ENCODE results near the gene SERTAD2.

Gene SERTAD2

GRCh38 chr2:64649626-64650025 is 4.1 kb downstream of the SERTAD2 start:
- in situ Hi-C loops (cut with MboI; ENCODE audit: low sequenced_read_pairs), result no loop called here

GRCh38 chr2:64649013-64649484 is 4.7 kb downstream of the SERTAD2 start:
- in situ Hi-C loops (cut with MboI; ENCODE audit: low sequenced_read_pairs), result no loop called here

GRCh38 chr2:64646007-64646880 is 7.5 kb downstream of the SERTAD2 start:
- in situ Hi-C loops (cut with MboI; ENCODE audit: low sequenced_read_pairs), result no loop called here

GRCh38 chr2:64644458-64645382 is 9.0 kb downstream of the SERTAD2 start:
- in situ Hi-C loops (cut with MboI; ENCODE audit: low sequenced_read_pairs), result no loop called here

GRCh38 chr2:64643838-64644457 is 9.8 kb downstream of the SERTAD2 start:
- in situ Hi-C loops (cut with MboI; ENCODE audit: low sequenced_read_pairs), result no loop called here

- in situ Hi-C loops (cut with MboI; ENCODE audit: low sequenced_read_pairs), result no loop called here
These were observed 12.1 kb downstream of the SERTAD2 start for GRCh38 chr2:64641599-64641998.

GRCh38 chr2:64640153-64641044 is 13.3 kb downstream of the SERTAD2 start:
- in situ Hi-C loops (cut with MboI; ENCODE audit: low sequenced_read_pairs), result no loop called here

- in situ Hi-C loops (cut with MboI; ENCODE audit: low sequenced_read_pairs), result no loop called here
These were observed 14.0 kb downstream of the SERTAD2 start for GRCh38 chr2:64639691-64640090.

- in situ Hi-C loops (cut with MboI; ENCODE audit: low sequenced_read_pairs), result no loop called here
These were observed 15.1 kb downstream of the SERTAD2 start for GRCh38 chr2:64638502-64639120.

GRCh38 chr2:64637931-64638330 is 15.8 kb downstream of the SERTAD2 start:
- in situ Hi-C loops (cut with MboI; ENCODE audit: low sequenced_read_pairs), result no loop called here

GRCh38 chr2:64637000-64637635 is 16.6 kb downstream of the SERTAD2 start:
- in situ Hi-C loops (cut with MboI; ENCODE audit: low sequenced_read_pairs), result no loop called here

- in situ Hi-C loops (cut with MboI; ENCODE audit: low sequenced_read_pairs), result no loop called here
These were observed 17.5 kb downstream of the SERTAD2 start for GRCh38 chr2:64635976-64636911.

GRCh38 chr2:64634345-64635267 is 19.1 kb downstream of the SERTAD2 start:
- in situ Hi-C loops (cut with MboI; ENCODE audit: low sequenced_read_pairs), result no loop called here

- in situ Hi-C loops (cut with MboI; ENCODE audit: low sequenced_read_pairs), result no loop called here
These were observed 20.6 kb downstream of the SERTAD2 start for GRCh38 chr2:64632835-64633819.

GRCh38 chr2:64631771-64632170 is 21.9 kb downstream of the SERTAD2 start:
- in situ Hi-C loops (cut with MboI; ENCODE audit: low sequenced_read_pairs), result no loop called here

GRCh38 chr2:64630752-64631151 is 23.0 kb downstream of the SERTAD2 start:
- in situ Hi-C loops (cut with MboI; ENCODE audit: low sequenced_read_pairs), result no loop called here

All from hTERT RPE-1 (cell line).